ENCODE results near the gene RSPH10B2.
"Not testable (repeated sequence)": the region's sequence is repeated elsewhere in the genome, so short reads cannot be mapped to it uniquely, and the experiment has no call there.

DNA sequence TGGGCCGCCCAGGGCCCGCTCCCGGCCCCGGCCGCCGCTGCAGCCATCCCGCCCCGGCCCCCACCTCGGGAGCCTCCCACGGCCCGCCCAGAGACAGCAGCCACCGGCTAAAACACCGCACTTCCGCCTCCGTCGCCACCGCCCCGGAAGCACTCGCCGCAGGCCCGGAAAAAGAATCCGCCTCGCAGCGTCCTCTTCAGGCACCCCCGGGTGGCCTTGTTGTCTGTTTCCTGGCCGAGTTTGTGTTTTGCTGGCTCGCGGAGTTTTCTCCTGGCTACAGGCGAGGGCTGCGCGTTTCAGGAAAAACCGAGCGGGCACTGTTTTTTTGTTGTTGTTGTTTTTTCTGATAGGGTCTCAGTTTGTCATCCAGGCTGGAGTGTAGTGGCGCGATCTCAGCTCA is 72.2 kb downstream of the RSPH10B2 start, which contains the start of gene CCZ1B:
- TF ChIP-seq CTCF (conservative IDR thresholded peaks at IDR 0.05; ENCODE audit: low read depth in 2 of 2) (peak in 1 of 2 experiments; percentile 34; a peak in 3 of 4 replicates), POLR2AphosphoS5 (IDR thresholded peaks at IDR 0.05; ENCODE audit: low read depth) (peak; percentile 45), CREB1 (CRISPR knock-in tag; IDR thresholded peaks at IDR 0.05; ENCODE audit: low read depth) (peak; percentile 43; the same call in 1 of the 2 replicates)
- not testable (repeated sequence) for TF ChIP-seq NANOG (IDR thresholded peaks at IDR 0.05; ENCODE audit: borderline replicate concordance); REST (IDR thresholded peaks at IDR 0.05; ENCODE audit: unreplicated experiment); EZH2phosphoT487 (IDR thresholded peaks at IDR 0.05; ENCODE audit: unreplicated experiment); JUNB (IDR thresholded peaks at IDR 0.05; ENCODE audit: unreplicated experiment); EZH2 (IDR thresholded peaks at IDR 0.05; ENCODE audit: low read depth, unreplicated experiment); ZNF462 (CRISPR knock-in tag; IDR thresholded peaks at IDR 0.05); ZNF331 (CRISPR knock-in tag; IDR thresholded peaks at IDR 0.05; ENCODE audit: low read depth); ZNF114 (CRISPR knock-in tag; IDR thresholded peaks at IDR 0.05); STAT1 (IDR thresholded peaks at IDR 0.05; ENCODE audit: unreplicated experiment)

Data from GM23338 (cell line).